Endothelial cell of umbilical vein (primary cell): ENCODE measurements around the gene FANCI. TPM values are rescaled to one million over a fixed set of nuclear protein-coding genes. Genes with fewer than 3 reads are reported as not detected.

Source experiments
- BruUV-seq: library from RNA; stranded (reverse); fragments of 400-500 nt; replicated peaks from 2 replicates; lab custom pipeline; 2021; lab: Mats Ljungman, UMichigan
- CTCF ChIA-PET: fragments of 300-600, 350-600 bp; sonication (Branson Sonifier 250); formaldehyde crosslinking; loops from one replicate; lab custom pipeline; 2021; ENCODE audit warnings: antibody characterized with exemption, inconsistent platforms; lab: Charles Lee
- POLR2A ChIA-PET: fragments of 300-600, 350-600 bp; sonication (Branson Sonifier 250); formaldehyde crosslinking; loops from one replicate; lab custom pipeline; 2021; ENCODE audit warnings: antibody characterized with exemption, inconsistent platforms; lab: Charles Lee
- DNase-seq: peaks from one replicate; pipeline ENCODE4 v3.0.0-alpha.2; 2011; ENCODE audit warnings: low read depth, low spot score
- FAIRE-seq: peaks from 2 replicates; lab custom pipeline; 2011; peaks lifted over from hg19 to GRCh38; lab: Jason Lieb, UNC
- H2AFZ ChIP-seq: 2 replicates; pipeline ENCODE4 v1.6.0; 2012; ENCODE audit warnings: low read depth, low read length, control low read depth, inconsistent platforms
- H3K27ac ChIP-seq: 2 replicates; pipeline ENCODE4 v1.5.1; 2011; ENCODE audit warnings: low read depth, mild to moderate bottlenecking, control low read depth, low read length, moderate library complexity; ENCODE audit not compliant: insufficient read depth
- H3K27me3 ChIP-seq, 2 experiments: 2 replicates each; pipeline versions ENCODE4 v1.6.0 to v1.6.1; 2011; ENCODE audit warnings: low read length in 2 of 2, mixed read lengths in 1 of 2; ENCODE audit not compliant: control insufficient read depth in 2 of 2, insufficient read depth in 2 of 2
- H3K36me3 ChIP-seq, 2 experiments: 2 replicates in 1 of 2; 3 replicates in 1 of 2; pipeline ENCODE4 v1.5.1; 2011; ENCODE audit warnings: low read length in 2 of 2, mild to moderate bottlenecking in 1 of 2, moderate library complexity in 1 of 2; ENCODE audit not compliant: control insufficient read depth in 2 of 2, insufficient read depth in 2 of 2; ENCODE audit errors: extremely low read depth in 1 of 2
- H3K4me1 ChIP-seq: 3 replicates; pipeline ENCODE4 v1.5.1; 2011; ENCODE audit warnings: mild to moderate bottlenecking, low read length; ENCODE audit not compliant: control insufficient read depth, insufficient read depth; ENCODE audit errors: extremely low read depth
- H3K4me2 ChIP-seq: 2 replicates; pipeline ENCODE4 v1.6.1; 2011; ENCODE audit warnings: low read length, control low read depth, mixed read lengths; ENCODE audit not compliant: insufficient read depth
- H3K4me3 ChIP-seq, 3 experiments: fragments of 200-600 bp in 1 of 3; sonication (generic), shearing (Covaris generic) in 1 of 3; replicated peaks in 1 of 3; 2 replicates each; pipeline ENCODE4 v1.5.1; 2011 to 2016; ENCODE audit warnings: control low read depth in 3 of 3, low read length in 3 of 3, mild to moderate bottlenecking in 2 of 3, inconsistent platforms in 1 of 3, low read depth in 1 of 3, moderate library complexity in 1 of 3; ENCODE audit not compliant: insufficient read depth in 1 of 3
- H3K79me2 ChIP-seq: 2 replicates; pipeline ENCODE4 v1.6.0; 2012; ENCODE audit warnings: low read length, inconsistent platforms; ENCODE audit not compliant: control insufficient read depth, insufficient read depth
- H3K9ac ChIP-seq: replicated peaks from 2 replicates; pipeline ENCODE3; 2011; ENCODE audit warnings: low read length, control low read depth; ENCODE audit not compliant: insufficient read depth; ENCODE audit errors: extremely low read depth
- H3K9me1 ChIP-seq: replicated peaks from 3 replicates; pipeline ENCODE4 v1.6.0; 2011; ENCODE audit warnings: mild to moderate bottlenecking, low read length; ENCODE audit not compliant: control insufficient read depth, insufficient read depth; ENCODE audit errors: extremely low read depth
- H3K9me3 ChIP-seq: replicated peaks from 2 replicates; pipeline ENCODE4 v1.5.1; 2012; ENCODE audit warnings: low read length, inconsistent platforms; ENCODE audit not compliant: control insufficient read depth, insufficient read depth
- H4K20me1 ChIP-seq: replicated peaks from 2 replicates; pipeline ENCODE3; 2011; ENCODE audit warnings: mild to moderate bottlenecking, low read length; ENCODE audit not compliant: control insufficient read depth, insufficient read depth; ENCODE audit errors: extremely low read depth
- EZH2 ChIP-seq: IDR thresholded peaks from 2 replicates; pipeline ENCODE4 v1.6.1; 2012; ENCODE audit warnings: borderline replicate concordance, low read depth, mild to moderate bottlenecking, moderate library complexity, low read length, inconsistent platforms; ENCODE audit not compliant: severe bottlenecking
- FOS ChIP-seq: IDR thresholded peaks from 2 replicates; pipeline ENCODE4 v1.6.1; 2011; ENCODE audit warnings: mild to moderate bottlenecking, low read length, moderate library complexity, borderline replicate concordance; ENCODE audit not compliant: insufficient read depth
- JUN ChIP-seq: IDR thresholded peaks from 2 replicates; pipeline ENCODE4 v1.6.1; 2011; ENCODE audit warnings: borderline replicate concordance, low read depth; ENCODE audit not compliant: insufficient read length, insufficient read depth
- POLR2AphosphoS5 ChIP-seq: IDR thresholded peaks from 2 replicates; pipeline ENCODE4 v1.6.1; 2012; ENCODE audit warnings: low read depth, mild to moderate bottlenecking, control low read depth, low read length, moderate library complexity; ENCODE audit not compliant: insufficient read depth
- dilution Hi-C: fragments of 300-500 bp; cut with MboI; formaldehyde crosslinking; loops from one replicate; pipeline ENCODE4 v1.15.0; 2019; ENCODE audit warnings: low sequenced_read_pairs; ENCODE audit not compliant: extremely low pct_ligation_motif_present
- intact Hi-C: fragments of 100-400 bp; cut with micrococcal nuclease; formaldehyde crosslinking; loops from one replicate; pipeline ENCODE4 v1.10.0; 2022
- polyA plus RNA-seq, 4 experiments: library from polyadenylated mRNA; depleted of rRNA in 3 of 4; stranded (reverse) in 3 of 4; unstranded in 1 of 4; fragments of >200 nt; gene quantifications; 2 replicates each; pipeline versions ENCODE4 v1.2.1 to v1.2.3, GENCODE V29; 2011 to 2012; ENCODE audit warnings: missing spikeins in 1 of 4
- total RNA-seq: library from RNA; stranded (reverse); gene quantifications from 2 replicates; pipeline ENCODE4 v1.2.3, GENCODE V29; 2021

The FANCI gene
- total and polyA plus RNA-seq, 2 donors (not counting 3 experiments of a cell fraction or from before 2014, with no cell fraction given): 10.8 to 74.7 TPM

DNA sequence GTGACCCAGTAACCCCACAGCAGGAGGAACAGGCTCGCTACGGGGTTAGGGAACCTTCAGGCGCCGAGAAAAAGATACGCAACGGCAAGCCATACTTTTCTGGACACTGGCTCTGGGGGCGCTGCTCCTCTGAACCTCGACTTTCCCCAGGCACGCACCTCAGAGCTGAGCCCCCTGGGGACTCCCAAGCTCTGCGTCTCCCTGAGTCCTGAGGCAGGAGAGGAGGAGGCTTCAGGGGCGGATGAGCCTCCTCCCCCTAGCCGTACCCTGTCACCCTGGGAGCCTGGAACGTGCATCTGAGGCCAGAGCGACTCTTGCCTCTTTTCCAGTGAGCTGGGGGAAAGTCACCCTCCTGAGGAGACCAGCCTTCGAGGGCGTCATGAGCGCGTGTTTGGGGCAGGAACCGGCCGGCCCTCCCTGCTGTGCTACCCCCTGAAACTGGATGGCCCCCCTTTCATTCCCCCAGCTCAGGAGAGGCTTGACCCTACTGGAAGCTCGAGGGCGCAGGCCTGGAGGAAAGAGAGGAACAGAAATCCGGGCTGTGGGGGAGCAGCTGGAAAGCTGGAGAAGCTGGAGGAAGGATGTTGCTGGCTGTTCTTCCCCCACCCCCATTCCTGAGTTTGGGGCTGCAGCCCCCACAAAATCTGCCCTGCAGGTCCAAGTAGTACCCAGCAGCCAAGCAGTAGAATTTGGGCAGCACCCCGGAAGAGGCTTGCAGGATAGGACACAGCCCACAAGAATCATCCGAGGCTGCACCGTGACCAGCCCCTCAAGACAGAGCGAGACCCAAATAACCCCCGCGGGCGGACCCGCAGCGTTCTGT lies 115.9 kb downstream of the FANCI start:
- no peak overlapping the region for H2AFZ ChIP-seq
- no TSS peak for BruUV-seq
- H3K9me1 ChIP-seq: no peaks in the 10 kb centered on the region
- no peak overlapping the region for H3K27ac ChIP-seq
- peak; percentile 87 for TF ChIP-seq EZH2
- TF ChIP-seq JUN: no peak
- no peak for TF ChIP-seq FOS
- no peak for TF ChIP-seq POLR2AphosphoS5
- H3K79me2 ChIP-seq: no peaks in the 10 kb centered on the region
- H3K4me3 ChIP-seq: no peak overlapping the region
- H3K9ac ChIP-seq: no peak overlapping the region
- ChIA-PET CTCF (interaction anchor here (0.7 to 8.0 kb wide), 41 partner anchors 9 to 279 kb away, joined by 3 to 262 read pairs (median 10); partner anchors contain the start of genes POLG, RHCG and TICRR), POLR2A (interaction anchor here (0.7 kb wide), 1 partner anchor 59 kb away, joined by 3 read pairs; no protein-coding TSS in a partner anchor)
- H3K9me3 ChIP-seq: no peaks in the 10 kb centered on the region
- no peaks in the 10 kb centered on the region for H4K20me1 ChIP-seq
- no peaks in the 10 kb centered on the region for H3K36me3 ChIP-seq
- no peak overlapping the region for H3K4me2 ChIP-seq
- intact Hi-C loops (loop anchor here (2.0 to 5.0 kb wide), 3 partner anchors 25 to 198 kb away; partner anchors contain the start of gene POLG), dilution Hi-C loops (no loop called here)
- peaks cover 56 to 71% of the 10 kb centered on the region in 2 experiments for H3K27me3 ChIP-seq
- FAIRE-seq: no peak
- no peak for DNase-seq
- H3K4me1 ChIP-seq: no peaks in the 10 kb centered on the region

DNA sequence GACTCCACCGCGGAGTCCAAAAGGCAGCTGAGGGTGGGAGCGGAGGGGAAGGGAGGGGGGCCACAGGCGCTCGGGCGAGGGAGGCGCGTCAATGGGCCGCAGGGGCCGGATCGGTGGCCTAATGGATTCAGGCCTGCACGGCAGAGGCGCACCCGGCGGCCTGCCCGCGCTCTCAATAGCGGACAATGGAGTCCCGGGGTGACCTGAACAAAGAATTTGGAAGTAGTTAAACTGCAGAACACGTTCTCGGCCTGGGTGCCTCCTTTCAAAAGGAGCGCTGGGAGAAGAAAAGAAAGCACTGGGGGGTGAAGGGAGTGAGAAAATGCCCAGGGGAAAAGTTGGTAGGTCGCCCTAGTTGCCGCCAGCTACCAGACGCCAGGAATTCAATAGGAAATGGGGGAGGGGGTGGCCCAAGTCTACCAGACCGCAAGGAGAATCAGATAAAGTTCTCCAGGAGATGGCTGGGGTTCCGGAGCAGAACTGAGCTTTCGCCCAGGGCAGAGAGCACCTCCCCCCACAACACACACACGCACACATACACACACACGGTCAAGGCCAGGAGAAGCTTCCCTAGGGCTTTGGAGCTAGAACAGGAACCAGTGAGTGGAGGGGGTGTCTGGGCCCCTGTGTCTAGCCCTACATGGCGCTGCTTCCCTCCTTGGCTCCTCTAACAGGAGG lies 116.7 kb downstream of the FANCI start:
- no peaks in the 10 kb centered on the region for H4K20me1 ChIP-seq
- FAIRE-seq (no peak), DNase-seq (no peak)
- no peak overlapping the region for H3K4me3 ChIP-seq
- H2AFZ ChIP-seq: no peak overlapping the region
- ChIA-PET CTCF (interaction anchor here (0.7 to 8.0 kb wide), 12 partner anchors 11 to 153 kb away, joined by 3 to 262 read pairs (median 50); partner anchors contain the start of gene POLG), POLR2A (no interaction called here)
- H3K27ac ChIP-seq: no peak overlapping the region
- no TSS peak for BruUV-seq
- H3K9me3 ChIP-seq: no peaks in the 10 kb centered on the region
- peaks cover 64 to 76% of the 10 kb centered on the region in 2 experiments for H3K27me3 ChIP-seq
- H3K9me1 ChIP-seq: no peaks in the 10 kb centered on the region
- H3K4me2 ChIP-seq: no peak overlapping the region
- H3K79me2 ChIP-seq: no peaks in the 10 kb centered on the region
- H3K9ac ChIP-seq: no peak overlapping the region
- intact Hi-C loops: no loop called here
- dilution Hi-C loops: no loop called here
- H3K36me3 ChIP-seq: no peaks in the 10 kb centered on the region
- TF ChIP-seq EZH2 (peak; percentile 76), JUN (no peak)
- H3K4me1 ChIP-seq: no peaks in the 10 kb centered on the region
